DMS 273 (cell line): ENCODE results near the gene EID1.
"Not testable (repeated sequence)": the region's sequence is repeated elsewhere in the genome, so short reads cannot be mapped to it uniquely, and the experiment has no call there.

Source experiments
- DNase-seq: peaks from one replicate; lab custom pipeline; 2025; ENCODE audit not compliant: unreplicated experiment; lab: John Stamatoyannopoulos, UW

The EID1 gene

GRCh38 chr15:48877630-48878595, at the start of gene EID1:
TSS of gene EID1 (plus strand) at chr15:48878134. CDS start at chr15:48878177, 43 bp downstream.
- peak; percentile 95 for DNase-seq

GRCh38 chr15:48828471-48828870, 49.5 kb upstream of the EID1 start:
- DNase-seq: no peak

GRCh38 chr15:48828906-48829305, 49.0 kb upstream of the EID1 start:
- no peak for DNase-seq

GRCh38 chr15:48832648-48833047, 45.3 kb upstream of the EID1 start:
- no peak for DNase-seq

GRCh38 chr15:48833526-48834239, 44.3 kb upstream of the EID1 start:
- DNase-seq: no peak

- no peak for DNase-seq
These were observed 43.2 kb upstream of the EID1 start for GRCh38 chr15:48834756-48835155.

- DNase-seq: peak; percentile 52
These were observed 35.4 kb upstream of the EID1 start for GRCh38 chr15:48842501-48842900.

- DNase-seq: no peak
These were observed 32.8 kb upstream of the EID1 start for GRCh38 chr15:48845123-48845522.

- DNase-seq: no peak
These were observed 27.3 kb upstream of the EID1 start for GRCh38 chr15:48850648-48851047.

GRCh38 chr15:48851956-48852355, 26.0 kb upstream of the EID1 start:
- no peak for DNase-seq

- not testable (repeated sequence) for DNase-seq
These were observed 23.5 kb upstream of the EID1 start for GRCh38 chr15:48854434-48854833.

GRCh38 chr15:48855501-48856440, 22.2 kb upstream of the EID1 start:
- peak; percentile 38 for DNase-seq

GRCh38 chr15:48856942-48857341, 21.0 kb upstream of the EID1 start:
- DNase-seq: no peak

- DNase-seq: peak; percentile 48
These were observed 19.5 kb upstream of the EID1 start for GRCh38 chr15:48858401-48858800.

- DNase-seq: no peak
These were observed 18.5 kb upstream of the EID1 start for GRCh38 chr15:48859426-48859825.

- peak; percentile 65 for DNase-seq
These were observed 16.0 kb upstream of the EID1 start for GRCh38 chr15:48861813-48862431.

- no peak for DNase-seq
These were observed 15.2 kb upstream of the EID1 start for GRCh38 chr15:48862705-48863104.

GRCh38 chr15:48865370-48866079, 12.4 kb upstream of the EID1 start:
- no peak for DNase-seq

- peak; percentile 65 for DNase-seq
These were observed 11.8 kb upstream of the EID1 start for GRCh38 chr15:48866141-48866563.

- DNase-seq: no peak
These were observed 9.9 kb upstream of the EID1 start for GRCh38 chr15:48868023-48868422.
